Spleen (tissue), 11 donors: Measurements from ENCODE around the gene SMC5. TPM values are rescaled to one million over a fixed set of nuclear protein-coding genes. Genes with fewer than 3 reads are reported as not detected.
"Not testable (repeated sequence)": the region's sequence is repeated elsewhere in the genome, so short reads cannot be mapped to it uniquely, and the experiment has no call there.

Experiments
- DNase-seq: peaks from one replicate; pipeline ENCODE4 v3.0.0-alpha.2; 2020
- H3K27ac ChIP-seq, 8 donors: fragments of 200-600 bp; sonication (generic) in 7 of 8; 1 replicate in 4 of 8; 2 replicates in 4 of 8; pipeline versions ENCODE4 v1.5.0 to v1.8.0; 2016 to 2021; ENCODE audit warnings: inconsistent platforms in 4 of 8, mild to moderate bottlenecking in 4 of 8, moderate library complexity in 1 of 8
- H3K27me3 ChIP-seq, 7 donors: fragments of 200-600 bp; sonication (generic) in 6 of 7; replicated peaks in 1 of 7; 1 replicate in 4 of 7; 2 replicates in 3 of 7; pipeline versions ENCODE4 v1.5.0 to v1.8.0; 2016 to 2021; ENCODE audit warnings: inconsistent platforms in 3 of 7, mild to moderate bottlenecking in 1 of 7
- H3K36me3 ChIP-seq, 6 donors: fragments of 200-600 bp; sonication (generic) in 5 of 6; 1 replicate in 4 of 6; 2 replicates in 2 of 6; pipeline versions ENCODE4 v1.5.0 to v1.8.0; 2016 to 2021; ENCODE audit warnings: inconsistent platforms in 2 of 6
- H3K4me1 ChIP-seq, 6 donors: fragments of 200-600 bp; sonication (generic) in 5 of 6; 1 replicate in 3 of 6; 2 replicates in 3 of 6; pipeline versions ENCODE4 v1.5.0 to v1.8.0; 2016 to 2021; ENCODE audit warnings: inconsistent platforms in 3 of 6
- H3K4me3 ChIP-seq, 8 donors: fragments of 200-600 bp; sonication (generic) in 7 of 8; 1 replicate in 4 of 8; 2 replicates in 4 of 8; pipeline versions ENCODE4 v1.5.0 to v1.8.0; 2016 to 2021; ENCODE audit warnings: inconsistent platforms in 4 of 8, mild to moderate bottlenecking in 4 of 8, moderate library complexity in 2 of 8
- H3K9me3 ChIP-seq, 8 donors: fragments of 200-600 bp; sonication (generic) in 7 of 8; 1 replicate in 4 of 8; 2 replicates in 4 of 8; pipeline versions ENCODE4 v1.5.0 to v1.8.0; 2016 to 2021; ENCODE audit warnings: inconsistent platforms in 4 of 8
- POLR2A ChIP-seq, 3 donors: fragments of 450-650 bp; IDR thresholded peaks; one replicate each; pipeline ENCODE4 v1.5.1; 2017; ENCODE audit warnings: antibody characterized with exemption in 3 of 3, mild to moderate bottlenecking in 1 of 3
- POLR2AphosphoS5 ChIP-seq, 3 donors: sonication (generic); formaldehyde crosslinking; IDR thresholded peaks; one replicate each; pipeline ENCODE4 v1.5.1; 2017; ENCODE audit warnings: antibody characterized with exemption in 3 of 3
- WGBS, 5 donors: extraction: QIAGEN DNeasy Blood & Tissue Kit in 3 of 5; methylation state at CpG; one replicate each; pipeline versions ENCODE4 v1.1.5 to v1.1.7; 2013 to 2018; 5-methylcytosine and 5-hydroxymethylcytosine counted together
- intact Hi-C: fragments of 100-400 bp; cut with DNase I; formaldehyde crosslinking; loops from one replicate; pipeline ENCODE4 v1.15.0; 2023; ENCODE audit warnings: low total_unique reads
- polyA plus RNA-seq, 3 donors: library from polyadenylated mRNA; stranded (reverse); fragments of 200-250 nt; gene quantifications; one replicate each; pipeline ENCODE4 v1.2.1, GENCODE V29; 2013
- total RNA-seq, 7 donors: library from RNA; depleted of rRNA in 3 of 7; stranded (reverse); fragments of >200 nt in 3 of 7; fragmentation: NEBNext Ultra II Directional in 4 of 7; extraction: Animal tissue kit (Norgen Biotek cat#: 25700) in 4 of 7; gene quantifications; one replicate each; pipeline versions ENCODE4 v1.1.0 to v1.2.1, GENCODE V29; 2016 to 2021
- TF ChIP-seq, protein P1 (sequence below), 11 experiments: fragments of 200-600 bp in 7 of 11; fragments of 450-650 bp in 4 of 11; sonication (generic) in 4 of 11; IDR thresholded peaks in 8 of 11; conservative IDR thresholded peaks in 3 of 11; 1 replicate in 7 of 11; 2 replicates in 4 of 11; pipeline versions ENCODE4 v1.4.0 to v1.8.0; 2016 to 2021; ENCODE audit warnings: antibody characterized with exemption in 11 of 11, inconsistent platforms in 4 of 11, mild to moderate bottlenecking in 1 of 11
- donor health status: healthy with polysubstance abuse.
- donor health status: DM: no; HTN: no; CAD: no; lungs with moderate emphysema.
- donor health status: DM: no; HTN: no; CAD: no.
- donor health status: Bipolar disorder and iron deficiency.
- donor health status: healthy.
- donor health status: DM: no; HTN: no; CAD: no.
- donor health status: DM: yes; HTN: yes; CAD: no.

The SMC5 gene
- total and polyA plus RNA-seq, 10 donors = 7.4 to 39.9 (median 29.8) TPM

GRCh38 chr9:70232476-70232875 is 26.3 kb upstream of the SMC5 start:
- intact Hi-C loops = no loop called here
- Histone ChIP-seq H3K27ac (no peak overlapping the region), H3K4me1 (no peaks in the 10 kb centered on the region), H3K4me3 (no peak overlapping the region), H3K27me3 (no peaks in the 10 kb centered on the region), H3K9me3 (no peaks in the 10 kb centered on the region), H3K36me3 (no peaks in the 10 kb centered on the region)
- WGBS, 5 donors = 37 to 64% (median 45%) methylated on average over 4 of the region's 4 CpGs
- TF ChIP-seq POLR2A (IDR thresholded peaks at IDR 0.05) = no peak
- TF ChIP-seq POLR2AphosphoS5 (IDR thresholded peaks at IDR 0.05) = no peak
- TF ChIP-seq, protein P1, sequence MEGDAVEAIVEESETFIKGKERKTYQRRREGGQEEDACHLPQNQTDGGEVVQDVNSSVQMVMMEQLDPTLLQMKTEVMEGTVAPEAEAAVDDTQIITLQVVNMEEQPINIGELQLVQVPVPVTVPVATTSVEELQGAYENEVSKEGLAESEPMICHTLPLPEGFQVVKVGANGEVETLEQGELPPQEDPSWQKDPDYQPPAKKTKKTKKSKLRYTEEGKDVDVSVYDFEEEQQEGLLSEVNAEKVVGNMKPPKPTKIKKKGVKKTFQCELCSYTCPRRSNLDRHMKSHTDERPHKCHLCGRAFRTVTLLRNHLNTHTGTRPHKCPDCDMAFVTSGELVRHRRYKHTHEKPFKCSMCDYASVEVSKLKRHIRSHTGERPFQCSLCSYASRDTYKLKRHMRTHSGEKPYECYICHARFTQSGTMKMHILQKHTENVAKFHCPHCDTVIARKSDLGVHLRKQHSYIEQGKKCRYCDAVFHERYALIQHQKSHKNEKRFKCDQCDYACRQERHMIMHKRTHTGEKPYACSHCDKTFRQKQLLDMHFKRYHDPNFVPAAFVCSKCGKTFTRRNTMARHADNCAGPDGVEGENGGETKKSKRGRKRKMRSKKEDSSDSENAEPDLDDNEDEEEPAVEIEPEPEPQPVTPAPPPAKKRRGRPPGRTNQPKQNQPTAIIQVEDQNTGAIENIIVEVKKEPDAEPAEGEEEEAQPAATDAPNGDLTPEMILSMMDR (IDR thresholded peaks at IDR 0.05 in 8 of 11, conservative IDR thresholded peaks at IDR 0.05 in 3 of 11) = no peak
- no peak for DNase-seq

DNA sequence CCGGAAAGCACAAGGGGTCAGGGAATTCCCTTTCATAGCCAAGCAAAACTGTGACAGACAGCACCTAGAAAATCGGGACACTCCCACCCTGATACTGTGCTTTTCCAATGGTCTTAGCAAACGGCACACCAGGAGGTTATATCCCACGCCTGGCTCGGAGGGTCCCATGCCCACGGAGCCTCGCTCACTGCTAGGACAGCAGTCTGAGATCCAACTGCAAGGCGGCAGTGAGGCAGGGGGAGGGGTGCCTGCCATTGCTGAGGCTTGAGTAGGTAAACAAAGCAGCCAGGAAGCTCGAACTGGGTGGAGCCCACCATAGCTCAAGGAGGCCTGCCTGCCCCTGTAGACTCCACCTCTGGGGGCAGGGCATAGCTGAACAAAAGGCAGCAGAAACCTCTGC is 24.6 kb upstream of the SMC5 start:
- H3K27me3 ChIP-seq, DNase-seq, H3K27ac ChIP-seq, H3K36me3 ChIP-seq, H3K4me3 ChIP-seq, H3K9me3 ChIP-seq, intact Hi-C loops, H3K4me1 ChIP-seq: not testable (repeated sequence)
- 76 to 91% (median 89%) methylated on average over 8 to 9 of the region's 9 CpGs for WGBS, 5 donors

DNA sequence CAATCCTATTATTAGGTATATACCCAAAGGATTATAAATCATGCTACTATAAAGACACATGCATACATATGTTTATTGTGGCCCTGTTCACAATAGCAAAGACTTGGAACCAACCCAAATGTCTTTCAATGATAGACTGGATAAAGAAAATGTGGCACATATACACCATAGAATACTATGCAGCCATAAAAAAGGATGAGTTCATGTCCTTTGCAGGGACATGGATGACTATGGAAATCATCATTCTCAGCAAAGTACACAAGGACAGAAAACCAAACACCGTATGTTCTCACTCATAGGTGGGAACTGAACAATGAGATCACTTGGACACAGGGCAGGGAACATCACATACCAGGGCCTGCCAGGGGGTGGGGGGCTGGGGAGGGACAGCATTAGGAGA is 12.8 kb upstream of the SMC5 start:
- H3K4me3 ChIP-seq, H3K4me1 ChIP-seq, H3K27ac ChIP-seq, DNase-seq, H3K9me3 ChIP-seq, H3K27me3 ChIP-seq, intact Hi-C loops, H3K36me3 ChIP-seq: not testable (repeated sequence)
- WGBS, 5 donors = 80 to 100% (median 94%) methylated on average over 1 of the region's 1 CpG

DNA sequence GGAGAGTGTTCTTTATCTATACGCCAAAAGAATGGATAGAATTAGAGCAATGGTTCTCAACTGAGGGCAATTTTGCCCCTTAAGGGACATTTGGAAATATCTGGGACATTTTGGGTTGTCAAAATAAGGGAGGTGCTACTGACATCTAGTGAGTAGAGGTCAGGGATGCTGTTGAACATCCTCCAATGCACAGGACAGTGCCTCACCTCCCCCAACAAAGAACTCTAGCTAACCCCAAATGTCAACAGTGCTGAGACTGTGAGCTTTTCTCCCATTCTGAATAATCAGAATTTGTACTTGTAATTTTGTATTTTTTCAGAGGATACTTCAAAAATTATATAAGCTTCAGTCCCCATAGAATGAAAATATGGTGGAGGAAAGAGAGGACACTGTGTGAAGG is 8.6 kb upstream of the SMC5 start:
- H3K36me3 ChIP-seq = no peaks in the 10 kb centered on the region
- no peaks in the 10 kb centered on the region for H3K4me1 ChIP-seq
- H3K4me3 ChIP-seq = no peak overlapping the region
- WGBS, 5 donors = 88 to 100% (median 91%) methylated on average over 1 of the region's 1 CpG
- DNase-seq = no peak
- no peak overlapping the region for H3K27ac ChIP-seq
- intact Hi-C loops = no loop called here
- TF ChIP-seq, protein P1 (IDR thresholded peaks at IDR 0.05 in 8 of 11, conservative IDR thresholded peaks at IDR 0.05 in 3 of 11) = no peak
- TF ChIP-seq POLR2A (IDR thresholded peaks at IDR 0.05) = no peak
- TF ChIP-seq POLR2AphosphoS5 (IDR thresholded peaks at IDR 0.05) = no peak
- peaks cover 0 to 6% (median 0%) of the 10 kb centered on the region in 8 donors for H3K9me3 ChIP-seq
- no peaks in the 10 kb centered on the region for H3K27me3 ChIP-seq

GRCh38 chr9:70255486-70255885 is 3.3 kb upstream of the SMC5 start:
- Histone ChIP-seq H3K27ac (no peak overlapping the region), H3K36me3 (no peaks in the 10 kb centered on the region), H3K4me1 (peaks cover 15 to 30% (median 21%) of the 10 kb centered on the region in 6 donors), H3K9me3 (no peaks in the 10 kb centered on the region), H3K27me3 (no peaks in the 10 kb centered on the region), H3K4me3 (no peak overlapping the region)
- TF ChIP-seq POLR2AphosphoS5 (IDR thresholded peaks at IDR 0.05) (no peak), POLR2A (IDR thresholded peaks at IDR 0.05) (no peak)
- TF ChIP-seq, protein P1 (IDR thresholded peaks at IDR 0.05 in 8 of 11, conservative IDR thresholded peaks at IDR 0.05 in 3 of 11) = no peak
- DNase-seq = no peak
- intact Hi-C loops = no loop called here
